GM18951 (cell line): Measurements from ENCODE around the gene NTN5.
A peak's percentile ranks its signal among the peaks of the same experiment; 100 is the strongest.

Source experiments
- POLR2A ChIP-seq: IDR thresholded peaks from 4 replicates; pipeline ENCODE4 v1.6.1; 2011; ENCODE audit warnings: mild to moderate bottlenecking; ENCODE audit not compliant: insufficient read length, insufficient read depth; ENCODE audit errors: extremely low read depth
- in situ Hi-C: fragments of 300-500 bp; cut with MboI; formaldehyde crosslinking; loops from one replicate; pipeline ENCODE4 v1.12.0; 2022; ENCODE audit warnings: low sequenced_read_pairs, mixed read lengths, inconsistent platforms; ENCODE audit not compliant: unreplicated experiment

Gene NTN5

DNA sequence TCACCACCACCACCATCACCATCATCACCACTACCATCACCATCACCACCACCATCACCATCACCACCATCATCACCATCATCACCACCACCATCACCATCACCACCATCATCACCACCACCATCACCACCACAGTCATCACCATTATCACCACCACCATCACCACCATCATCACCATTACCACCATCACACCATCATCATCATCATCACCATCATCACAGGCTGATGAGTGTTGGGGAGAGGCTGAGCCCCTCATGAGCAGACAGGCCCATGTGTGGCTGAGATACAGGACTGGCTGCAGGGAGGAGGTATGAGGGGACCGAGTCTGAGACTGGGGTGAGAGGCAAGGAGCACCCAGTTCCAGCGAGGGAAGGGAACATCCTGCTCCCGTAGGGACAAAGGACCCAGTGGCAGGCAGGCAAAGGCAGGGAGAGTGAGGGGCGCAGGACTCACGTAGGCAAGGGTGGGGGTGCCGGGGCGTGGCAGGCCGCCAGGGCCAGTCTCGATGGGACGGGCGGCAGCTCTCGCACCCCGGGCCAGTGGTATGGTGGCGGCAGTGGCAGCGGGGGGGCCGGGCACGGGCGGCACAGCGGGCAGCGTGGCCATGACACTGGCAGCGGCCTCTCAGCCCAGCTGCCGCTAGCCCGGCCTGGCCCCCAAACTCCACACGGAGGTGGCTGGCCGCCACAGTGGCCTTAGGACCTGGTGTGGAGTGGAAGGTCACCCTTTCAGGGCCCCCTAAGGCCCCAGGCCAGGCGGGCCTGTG is 2.7 kb downstream of the NTN5 start:
- in situ Hi-C loops: no loop called here
- TF ChIP-seq POLR2A: no peak

GRCh38 chr19:48668761-48669160 is 4.1 kb downstream of the NTN5 start:
- in situ Hi-C loops: no loop called here
- TF ChIP-seq POLR2A: no peak

GRCh38 chr19:48668332-48668731 is 4.5 kb downstream of the NTN5 start:
- TF ChIP-seq POLR2A: no peak
- in situ Hi-C loops: no loop called here

- no peak for TF ChIP-seq POLR2A
- in situ Hi-C loops: no loop called here
Observed at GRCh38 chr19:48665786-48666185, 7.0 kb downstream of the NTN5 start.

- in situ Hi-C loops: no loop called here
- TF ChIP-seq POLR2A: no peak
Observed at GRCh38 chr19:48664476-48664875, 8.3 kb downstream of the NTN5 start.

DNA sequence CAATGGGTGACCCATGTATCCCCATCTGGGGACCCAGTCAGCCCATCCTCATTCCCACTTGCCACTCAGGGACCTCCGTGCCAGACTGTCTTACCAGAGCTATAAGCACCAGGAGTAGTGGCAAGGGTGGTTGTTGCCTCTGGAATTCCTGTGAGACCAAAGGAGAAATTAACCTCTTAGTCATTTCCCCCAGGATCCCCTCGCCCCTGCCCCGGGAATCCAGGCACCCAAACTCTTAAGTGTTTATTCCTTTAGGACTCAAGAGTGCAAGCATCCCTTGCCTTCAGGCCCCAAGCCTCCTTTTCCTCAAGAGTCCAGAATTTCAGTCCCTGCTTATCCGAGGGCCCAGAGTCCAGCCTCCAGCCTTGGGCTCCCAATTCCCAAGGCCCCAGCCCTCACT is 9.2 kb downstream of the NTN5 start:
- no peak for TF ChIP-seq POLR2A
- in situ Hi-C loops: no loop called here

- TF ChIP-seq POLR2A: no peak
- in situ Hi-C loops: no loop called here
Observed at GRCh38 chr19:48661711-48662090, 11.1 kb downstream of the NTN5 start.

DNA sequence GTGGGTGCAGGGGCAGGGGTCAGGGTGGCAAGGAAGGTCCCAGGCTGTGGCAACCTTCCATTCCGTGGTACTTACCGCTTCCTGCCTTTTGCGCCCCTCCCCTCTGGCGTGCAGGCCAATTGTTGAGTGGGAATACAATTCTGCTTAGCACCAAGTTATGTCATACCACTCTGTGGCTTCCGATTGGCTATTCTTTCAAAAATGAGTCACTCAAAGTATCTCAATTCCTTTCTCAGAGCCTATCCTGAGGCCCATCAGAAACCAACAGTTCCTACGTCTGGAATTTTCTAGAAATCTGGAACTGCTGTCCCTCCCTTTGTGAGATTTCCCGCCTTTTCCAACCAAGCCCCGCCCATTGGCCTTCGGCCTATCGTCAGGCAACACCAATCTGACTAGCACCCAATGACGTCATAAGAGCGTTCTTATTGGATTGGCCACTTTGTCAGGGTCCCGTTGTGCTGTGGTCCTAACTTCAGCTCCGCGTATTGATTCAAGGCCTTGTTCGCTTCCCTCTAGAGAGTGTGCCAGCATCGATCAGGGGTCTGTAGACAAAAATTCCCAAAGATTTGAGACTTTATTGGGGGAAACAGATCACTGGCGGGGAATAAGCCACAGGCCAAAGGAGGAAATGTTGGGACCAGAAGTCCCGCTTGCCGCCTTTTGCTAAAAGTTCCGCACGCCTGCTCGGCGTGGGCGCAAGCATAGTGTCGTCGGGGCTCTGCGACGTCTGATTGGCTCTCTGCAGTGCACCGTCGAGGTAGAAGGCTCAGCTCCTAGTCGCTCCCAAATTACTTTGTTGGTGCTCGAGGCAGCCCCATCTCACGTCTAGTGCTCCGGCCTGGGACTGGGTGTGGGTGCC is 11.7 kb downstream of the NTN5 start:
- peak; percentile 32 for TF ChIP-seq POLR2A
- in situ Hi-C loops: no loop called here

GRCh38 chr19:48659768-48660167 is 13.0 kb downstream of the NTN5 start:
- TF ChIP-seq POLR2A: no peak
- in situ Hi-C loops: loop anchor here (10.0 kb wide), 1 partner anchor 325 kb away; no protein-coding TSS in a partner anchor

DNA sequence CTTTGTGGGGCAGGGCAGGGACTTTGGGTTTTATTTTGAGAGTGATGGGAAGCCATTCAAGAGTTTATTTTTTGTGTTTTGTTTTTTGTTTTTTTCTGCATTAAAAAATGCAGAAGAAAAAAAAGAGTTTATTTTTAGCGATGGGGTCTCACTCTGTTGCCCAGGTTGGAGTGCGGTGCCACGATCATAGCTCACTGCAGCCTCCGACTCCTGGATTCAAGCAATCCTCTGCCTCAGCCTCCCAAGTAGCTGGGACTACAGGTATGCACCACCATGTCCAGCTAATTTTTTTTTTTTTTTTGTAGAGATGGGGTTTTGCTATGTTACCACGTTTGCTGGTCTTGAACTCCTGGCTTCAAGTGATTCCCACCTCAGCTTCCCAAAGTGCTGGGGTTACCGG is 14.3 kb downstream of the NTN5 start:
- TF ChIP-seq POLR2A: no peak
- in situ Hi-C loops: loop anchor here (10.0 kb wide), 1 partner anchor 326 kb away; no protein-coding TSS in a partner anchor

DNA sequence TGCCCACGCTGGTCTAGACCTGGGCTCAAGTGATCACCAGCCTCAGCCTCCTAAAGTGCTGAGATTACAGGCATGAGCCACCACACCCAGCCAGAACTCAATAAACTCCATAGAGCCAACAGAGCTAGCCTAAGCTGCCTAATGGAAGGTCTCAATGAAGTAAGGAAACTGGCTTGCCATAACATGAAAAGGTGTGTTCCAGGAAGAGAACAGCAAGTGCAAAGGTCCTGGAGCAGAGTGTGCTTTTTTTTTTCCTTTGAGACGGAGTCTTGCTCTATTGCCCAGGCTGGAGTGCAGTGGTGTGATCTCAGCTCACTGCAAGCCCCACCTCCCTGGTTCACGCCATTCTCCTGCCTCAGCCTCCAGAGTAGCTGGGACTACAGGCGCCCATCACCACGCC is 15.0 kb downstream of the NTN5 start:
- in situ Hi-C loops: loop anchor here (10.0 kb wide), 1 partner anchor 327 kb away; no protein-coding TSS in a partner anchor

- no peak for TF ChIP-seq POLR2A
- in situ Hi-C loops: loop anchor here (10.0 kb wide), 1 partner anchor 328 kb away; no protein-coding TSS in a partner anchor
Observed at GRCh38 chr19:48656840-48657474, 15.9 kb downstream of the NTN5 start.

DNA sequence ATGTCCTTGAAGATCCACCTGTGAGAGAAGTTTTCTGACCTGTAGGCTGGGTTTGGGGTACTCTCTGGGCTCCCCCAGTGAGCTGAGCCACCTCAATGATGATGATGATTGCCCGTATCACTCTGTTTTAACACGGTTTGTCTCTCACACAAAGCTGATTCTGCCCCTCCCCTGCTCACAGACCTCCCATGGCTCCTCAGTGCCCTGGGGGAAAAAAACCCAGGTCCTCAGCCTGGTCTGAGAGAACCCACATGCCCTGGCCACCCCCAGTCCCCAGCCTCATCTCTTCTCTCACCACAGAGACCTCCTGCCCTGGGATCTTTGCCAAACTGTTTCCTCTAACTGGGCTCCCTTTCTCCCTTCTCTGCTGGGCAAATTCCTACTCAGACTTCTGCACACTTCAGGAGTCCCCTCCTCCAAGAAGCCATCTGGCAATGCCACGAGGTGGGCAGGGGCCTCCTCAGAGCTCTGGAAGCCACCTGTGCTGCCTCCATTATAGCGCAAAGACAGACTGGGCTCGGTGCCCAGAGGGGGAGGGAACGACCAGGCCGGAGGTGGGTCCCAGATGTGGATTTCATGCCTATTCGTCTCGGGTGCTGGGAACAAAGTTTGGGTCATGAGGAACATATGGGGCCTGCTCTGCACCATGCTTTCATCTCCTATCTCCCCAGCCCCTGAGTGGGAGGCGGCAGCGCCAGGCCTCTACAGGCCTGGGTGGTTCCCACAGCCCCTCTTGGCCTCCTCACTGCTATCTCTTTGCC is 18.3 kb downstream of the NTN5 start:
- in situ Hi-C loops: loop anchor here (10.0 kb wide), 1 partner anchor 330 kb away; no protein-coding TSS in a partner anchor
- no peak for TF ChIP-seq POLR2A

DNA sequence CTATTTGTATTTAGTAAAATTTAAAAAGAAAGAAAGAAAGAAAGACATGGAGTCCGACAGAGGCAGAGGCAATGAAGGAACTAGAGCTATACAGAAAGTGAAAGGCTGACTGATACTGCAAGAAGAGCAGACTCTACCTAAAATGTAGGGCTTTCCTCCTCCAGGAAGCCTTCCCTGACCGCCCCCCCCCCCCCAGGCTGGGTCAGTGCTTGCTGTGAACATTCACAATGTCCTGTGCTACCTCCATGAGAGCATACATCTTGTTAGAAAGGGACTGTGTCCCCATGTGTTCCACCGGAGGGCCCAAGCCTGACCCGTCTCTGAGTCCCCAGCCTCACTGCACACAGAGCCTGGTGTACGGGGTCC is 21.2 kb downstream of the NTN5 start:
- no peak for TF ChIP-seq POLR2A
- in situ Hi-C loops: loop anchor here (10.0 kb wide), 1 partner anchor 333 kb away; no protein-coding TSS in a partner anchor
